Activated CD4-positive, CD25-positive, alpha-beta regulatory T cell treated with anti-CD3 and anti-CD28 coated beads, Interleukin-2, amount 50 U/mL, for 72 hours (primary cell): Measurements from ENCODE around the gene AUTS2.

Source experiments
- DNase-seq: peaks from one replicate; pipeline ENCODE4 v3.0.0; 2021

AUTS2 gene

GRCh38 chr7:69959789-69960499 lies 361.7 kb downstream of the AUTS2 start:
- DNase-seq: no peak

DNA sequence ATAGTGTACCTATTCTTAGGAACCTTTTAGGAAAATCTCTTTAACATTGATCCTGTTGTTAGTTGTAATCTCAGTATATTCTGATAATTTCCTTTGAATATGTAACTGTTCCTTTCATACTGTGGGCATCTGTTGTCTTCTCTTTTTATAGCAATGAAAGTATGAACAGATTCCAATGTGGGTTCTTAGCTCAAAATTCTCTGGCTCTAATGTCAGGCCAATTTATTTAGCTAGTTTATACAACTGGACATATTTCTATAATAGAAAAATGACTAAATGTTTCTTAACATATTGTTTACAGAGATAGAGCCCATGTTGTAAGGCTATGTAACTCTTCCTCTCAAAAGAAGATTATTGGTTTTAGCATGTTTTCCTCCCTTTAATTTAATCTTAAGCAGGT lies 363.2 kb downstream of the AUTS2 start:
- DNase-seq: no peak

DNA sequence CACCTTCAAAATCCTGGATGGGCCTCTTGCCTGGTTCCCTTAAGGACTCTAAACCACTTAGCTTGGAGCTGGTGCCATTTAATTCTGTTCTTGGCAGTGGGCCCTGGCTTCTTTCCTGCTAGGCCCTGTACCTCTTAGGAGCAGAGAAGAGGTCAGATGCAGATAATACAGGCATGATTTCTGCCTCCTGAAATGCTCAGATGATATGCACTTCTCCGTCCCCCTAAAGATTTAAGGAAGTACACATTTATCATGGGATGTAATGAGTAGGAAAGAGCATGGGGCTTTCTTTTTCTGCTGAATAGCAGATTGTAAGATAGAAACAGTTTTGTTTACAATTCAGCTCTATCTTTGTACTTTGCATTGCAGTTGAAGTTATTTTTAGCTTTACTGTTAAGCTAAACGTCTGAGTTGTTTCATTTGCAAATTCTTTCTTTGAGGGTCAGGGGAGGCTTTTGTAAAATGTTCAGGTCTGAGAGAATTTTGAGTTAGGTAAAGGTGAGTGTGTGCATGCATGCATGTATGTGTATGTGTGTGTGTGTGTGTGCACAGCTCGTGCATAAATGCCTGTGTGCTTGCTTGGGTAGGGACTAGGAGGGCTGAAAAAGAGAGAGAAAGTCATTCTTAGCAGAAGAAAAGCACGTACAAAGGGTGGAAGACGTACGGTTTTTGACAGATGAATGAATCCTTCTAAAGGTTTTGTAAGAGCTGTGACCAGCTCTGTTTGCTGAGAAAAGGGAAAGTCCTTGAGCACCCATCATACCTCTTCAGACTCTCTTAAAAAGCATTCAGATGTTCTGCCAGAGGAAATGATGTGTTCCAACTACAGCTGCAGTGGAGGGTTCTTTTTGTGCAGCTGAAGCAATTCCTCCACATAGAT lies 364.2 kb downstream of the AUTS2 start:
- no peak for DNase-seq

- DNase-seq: no peak
Observed at GRCh38 chr7:69963393-69963792, 365.1 kb downstream of the AUTS2 start.

- DNase-seq: no peak
Observed at GRCh38 chr7:69966766-69967591, 368.7 kb downstream of the AUTS2 start.

GRCh38 chr7:69967689-69968450 lies 369.6 kb downstream of the AUTS2 start:
- no peak for DNase-seq

DNA sequence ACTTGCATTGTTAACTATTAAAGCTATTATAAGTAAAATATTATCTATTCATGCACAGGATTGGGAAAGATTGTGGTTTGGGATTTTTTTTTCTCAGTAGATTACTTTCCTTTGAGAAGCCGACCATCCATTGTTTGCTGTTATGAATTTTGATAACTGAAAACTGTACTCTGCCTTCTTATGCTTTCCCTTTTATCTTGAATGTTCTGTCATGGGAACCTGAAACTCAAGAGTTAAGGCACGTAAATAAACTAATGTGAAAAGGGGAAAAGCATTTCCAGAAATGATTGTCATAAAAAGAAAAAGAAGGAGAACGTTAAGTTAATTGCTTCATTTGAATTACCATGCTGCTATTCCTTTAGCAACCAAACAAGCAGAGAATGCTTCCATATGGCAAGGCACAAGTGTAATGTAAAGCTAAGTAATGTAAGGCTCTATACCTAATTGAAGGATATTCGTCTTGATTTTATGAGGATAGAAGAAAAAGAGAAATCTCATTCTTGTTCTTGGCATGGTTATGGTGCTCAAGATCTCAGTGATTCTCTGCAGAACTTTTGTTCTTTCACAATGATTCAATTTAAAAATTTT lies 370.8 kb downstream of the AUTS2 start:
- no peak for DNase-seq

DNA sequence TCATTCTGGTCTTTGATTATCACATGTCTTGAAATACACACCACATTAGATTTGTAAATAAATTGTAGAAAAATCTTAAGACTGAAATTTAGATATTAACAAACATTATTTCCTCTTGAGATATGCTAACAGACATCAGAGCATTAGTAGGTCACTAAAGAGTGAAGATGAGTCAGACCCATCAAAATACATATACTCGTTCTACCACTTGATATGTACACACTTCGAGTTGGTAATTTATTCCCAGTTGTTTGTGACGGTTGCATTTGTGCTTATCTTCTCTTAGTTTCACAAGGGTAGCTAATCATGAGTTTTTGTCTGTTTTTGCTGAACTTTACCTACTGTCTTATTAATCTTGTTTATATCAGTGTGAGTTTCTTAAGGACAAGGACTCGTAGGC lies 383.4 kb downstream of the AUTS2 start:
- DNase-seq: no peak

DNA sequence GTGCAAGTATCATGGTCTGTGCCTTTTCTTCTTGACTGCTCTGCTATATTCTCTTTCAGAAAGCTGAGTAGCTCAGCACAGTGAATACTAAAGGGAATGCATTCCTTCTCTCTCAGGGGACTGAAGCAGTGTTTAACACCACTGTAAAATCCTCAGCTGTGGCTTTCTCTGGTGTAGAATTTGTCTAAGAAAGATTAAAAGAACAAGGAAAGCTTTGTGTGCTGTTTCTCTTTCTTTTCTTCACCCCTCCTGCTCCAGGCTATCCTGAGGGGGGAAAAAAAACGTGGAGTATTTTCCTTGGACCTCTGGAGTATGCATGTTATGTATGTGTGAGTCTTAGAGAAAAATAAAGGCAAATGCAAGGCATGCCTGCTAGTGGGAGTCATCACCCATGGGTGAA lies 383.9 kb downstream of the AUTS2 start:
- no peak for DNase-seq

- no peak for DNase-seq
Observed at GRCh38 chr7:69989551-69989950, 391.3 kb downstream of the AUTS2 start.

GRCh38 chr7:69992938-69993337 lies 394.7 kb downstream of the AUTS2 start:
- DNase-seq: no peak

DNA sequence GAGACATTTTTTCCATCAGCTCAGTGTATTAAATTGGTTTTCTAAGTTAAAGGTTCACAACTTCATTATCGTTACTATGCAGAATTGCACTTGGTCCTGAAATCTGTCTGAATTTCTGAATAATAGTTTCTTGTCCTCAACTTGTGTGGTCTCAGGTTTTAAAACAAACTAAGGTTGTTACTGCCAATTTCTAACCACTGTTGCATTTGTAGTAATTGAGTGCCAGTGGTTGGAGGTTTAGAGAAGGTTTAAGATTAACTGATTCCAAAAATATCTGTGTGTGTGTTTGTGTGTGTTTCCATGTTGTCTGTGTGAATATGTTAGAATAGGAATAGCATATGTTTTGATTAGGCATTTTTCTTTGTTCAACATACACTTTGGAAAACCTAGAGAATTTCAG lies 395.9 kb downstream of the AUTS2 start:
- DNase-seq: no peak

DNA sequence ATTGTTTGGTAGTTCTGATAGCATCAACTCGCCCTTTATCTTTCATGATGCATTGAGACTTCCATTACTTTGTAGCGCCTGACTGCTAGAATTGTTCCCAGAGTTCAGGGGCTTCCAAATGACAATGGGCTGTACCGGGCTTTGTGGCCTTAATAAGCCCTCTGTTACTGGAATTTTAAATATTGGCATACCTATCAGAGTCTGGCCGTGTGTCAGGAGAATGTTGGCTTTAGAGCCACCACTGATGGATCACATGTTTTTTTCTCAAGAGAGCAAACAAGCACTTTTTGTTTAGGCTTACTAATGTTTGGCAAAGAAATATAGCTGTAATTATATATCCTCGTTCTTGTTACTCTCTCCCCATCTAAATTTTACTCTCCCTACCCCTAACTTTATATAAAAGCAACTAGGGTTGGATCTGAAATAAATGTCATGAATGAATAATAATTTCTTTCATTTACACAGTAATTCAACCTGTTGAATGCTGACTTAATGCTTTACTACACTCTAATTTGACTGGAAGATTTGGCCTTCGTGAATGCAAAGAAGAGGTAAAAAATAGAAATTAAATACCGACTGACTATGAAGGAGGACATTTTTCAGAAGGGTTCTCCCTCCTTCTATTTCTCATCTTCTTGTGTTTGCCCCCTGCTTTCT lies 396.7 kb downstream of the AUTS2 start:
- DNase-seq: no peak

DNA sequence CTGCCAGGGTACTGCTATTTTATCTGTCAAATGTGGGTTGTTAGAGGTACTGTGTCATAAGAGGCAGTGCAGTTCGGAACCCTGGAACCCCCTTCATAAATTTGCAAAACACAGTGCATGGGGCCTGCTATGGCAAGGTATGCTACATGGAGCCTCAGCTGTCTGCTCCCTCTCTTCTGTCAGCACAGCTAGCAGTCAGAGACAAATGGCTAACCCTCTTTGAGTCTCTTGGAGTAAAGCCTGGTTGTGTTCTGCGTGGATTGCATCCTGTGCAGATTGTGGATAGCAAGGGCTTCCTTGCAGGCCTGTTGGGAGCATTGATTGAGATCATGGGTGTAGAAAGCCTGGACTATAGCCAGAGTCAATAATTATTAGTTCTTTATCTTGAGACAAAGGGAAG lies 397.8 kb downstream of the AUTS2 start:
- DNase-seq: no peak

GRCh38 chr7:70000737-70001348 lies 402.6 kb downstream of the AUTS2 start:
- no peak for DNase-seq

DNA sequence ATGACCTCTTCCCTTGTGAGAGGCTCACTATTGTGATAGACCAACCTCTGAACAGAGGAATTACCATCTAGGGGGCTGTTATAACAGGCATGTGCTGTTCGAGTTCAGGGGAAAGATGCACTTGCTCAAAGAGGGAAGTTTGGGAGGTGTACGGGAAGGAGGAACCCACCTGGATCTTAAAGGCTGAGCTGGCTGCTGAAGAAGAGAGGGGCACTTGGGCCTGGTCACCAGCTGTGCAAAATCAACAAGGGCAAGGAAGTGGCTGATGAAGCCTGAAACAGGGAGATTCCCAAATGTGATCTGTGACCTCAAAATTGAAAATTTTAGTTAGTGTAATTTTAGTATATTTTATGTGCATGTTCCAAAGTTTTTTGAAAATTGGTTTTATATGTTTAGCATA lies 407.2 kb downstream of the AUTS2 start:
- no peak for DNase-seq

DNA sequence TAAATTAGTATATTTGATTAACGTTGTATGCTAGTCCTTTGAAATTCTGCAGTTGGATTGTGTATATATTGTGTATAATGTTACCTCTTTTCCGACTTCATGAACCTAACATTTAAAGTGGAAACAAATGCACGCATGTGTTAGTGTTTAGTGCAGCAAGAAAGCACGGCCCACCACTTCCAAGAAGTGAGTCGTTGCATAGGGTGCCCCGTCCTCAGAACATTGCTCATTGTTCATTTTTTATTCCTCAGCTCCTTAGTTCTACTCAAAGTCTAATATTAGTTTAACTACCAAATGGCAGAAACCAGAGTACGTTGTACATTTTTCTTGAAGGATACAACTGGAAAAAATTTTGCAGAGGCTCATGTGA lies 407.6 kb downstream of the AUTS2 start:
- DNase-seq: no peak

GRCh38 chr7:70006261-70006920 lies 408.1 kb downstream of the AUTS2 start:
- DNase-seq: no peak

- DNase-seq: no peak
Observed at GRCh38 chr7:70008466-70008865, 410.2 kb downstream of the AUTS2 start.

DNA sequence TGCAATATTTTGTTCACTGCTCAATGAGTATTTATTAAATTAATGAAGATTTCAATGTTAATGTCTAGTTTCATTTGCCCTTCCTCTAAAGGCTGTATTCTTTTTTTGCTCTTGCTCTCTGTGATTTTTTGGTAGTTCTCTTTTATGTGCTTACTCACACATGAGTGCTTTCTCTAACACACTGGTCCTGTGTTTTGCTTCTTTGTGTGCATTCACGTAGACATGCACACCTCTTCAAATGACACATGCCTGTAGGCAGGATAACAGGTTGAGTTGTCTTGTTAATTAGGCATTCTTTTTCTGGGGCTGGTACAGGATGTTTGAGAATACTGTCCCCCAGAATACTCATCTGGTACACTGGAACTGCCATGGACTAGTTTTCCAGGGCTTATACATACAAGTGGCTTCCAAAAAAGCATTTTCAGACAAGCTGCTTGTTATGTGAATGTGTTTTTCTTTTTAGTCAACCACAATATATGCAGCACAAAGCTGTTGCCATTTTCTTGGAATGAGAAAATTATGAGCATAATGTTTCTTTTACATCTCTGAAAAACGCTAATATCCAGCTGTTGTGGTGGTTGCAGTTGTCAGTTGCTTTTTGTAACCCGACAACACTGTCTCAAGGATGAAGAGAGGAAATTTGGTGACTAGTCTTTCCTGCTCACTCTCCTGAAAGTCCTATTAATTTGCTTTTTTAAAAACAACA lies 416.4 kb downstream of the AUTS2 start:
- DNase-seq: no peak
